ENCODE measurements around the gene UNC5A. TPM values are rescaled to one million over a fixed set of nuclear protein-coding genes. Genes with fewer than 3 reads are reported as not detected.

The UNC5A gene
- total RNA-seq, 2 donors from 2014 or later: 0.74 to 1.0 TPM

- DNase-seq (ENCODE audit: low spot score): no peak
- intact Hi-C loops (cut with DNase I): no loop called here
Measured at GRCh38 chr5:176816791-176817347, 6.5 kb downstream of the UNC5A start.

GRCh38 chr5:176817369-176817840 lies 7.0 kb downstream of the UNC5A start:
- intact Hi-C loops (cut with DNase I): no loop called here
- DNase-seq (ENCODE audit: low spot score): peak; percentile 67

- intact Hi-C loops (cut with DNase I): no loop called here
- DNase-seq (ENCODE audit: low spot score): peak; percentile 78
Measured at GRCh38 chr5:176817841-176818377, 7.5 kb downstream of the UNC5A start.

- intact Hi-C loops (cut with DNase I): no loop called here
- no peak for DNase-seq (ENCODE audit: low spot score)
Measured at GRCh38 chr5:176818391-176819098, 8.2 kb downstream of the UNC5A start.

GRCh38 chr5:176819476-176819875 lies 9.1 kb downstream of the UNC5A start:
- intact Hi-C loops (cut with DNase I): no loop called here
- no peak for DNase-seq (ENCODE audit: low spot score)

- no peak for DNase-seq (ENCODE audit: low spot score)
- intact Hi-C loops (cut with DNase I): no loop called here
Measured at GRCh38 chr5:176820937-176821336, 10.6 kb downstream of the UNC5A start.

GRCh38 chr5:176821441-176821840 lies 11.1 kb downstream of the UNC5A start:
- DNase-seq (ENCODE audit: low spot score): no peak
- intact Hi-C loops (cut with DNase I): no loop called here

GRCh38 chr5:176822041-176822792 lies 11.9 kb downstream of the UNC5A start:
- DNase-seq (ENCODE audit: low spot score): no peak
- intact Hi-C loops (cut with DNase I): no loop called here

- intact Hi-C loops (cut with DNase I): no loop called here
- DNase-seq (ENCODE audit: low spot score): no peak
Measured at GRCh38 chr5:176822793-176823481, 12.6 kb downstream of the UNC5A start.

- DNase-seq (ENCODE audit: low spot score): peak; percentile 66
- intact Hi-C loops (cut with DNase I): no loop called here
Measured at GRCh38 chr5:176823869-176824412, 13.6 kb downstream of the UNC5A start.

GRCh38 chr5:176824604-176825003 lies 14.2 kb downstream of the UNC5A start:
- intact Hi-C loops (cut with DNase I): no loop called here
- no peak for DNase-seq (ENCODE audit: low spot score)

- no peak for DNase-seq (ENCODE audit: low spot score)
- intact Hi-C loops (cut with DNase I): no loop called here
Measured at GRCh38 chr5:176825234-176825633, 14.9 kb downstream of the UNC5A start.

- no peak for DNase-seq (ENCODE audit: low spot score)
- intact Hi-C loops (cut with DNase I): no loop called here
Measured at GRCh38 chr5:176825957-176826356, 15.6 kb downstream of the UNC5A start.

GRCh38 chr5:176827736-176828414 lies 17.5 kb downstream of the UNC5A start:
- intact Hi-C loops (cut with DNase I): no loop called here
- no peak for DNase-seq (ENCODE audit: low spot score)

GRCh38 chr5:176829320-176829719 lies 19.0 kb downstream of the UNC5A start:
- intact Hi-C loops (cut with DNase I): no loop called here
- no peak for DNase-seq (ENCODE audit: low spot score)

GRCh38 chr5:176830422-176830994 lies 20.1 kb downstream of the UNC5A start:
- no peak for DNase-seq (ENCODE audit: low spot score)

GRCh38 chr5:176830995-176831423 lies 20.6 kb downstream of the UNC5A start:
- DNase-seq (ENCODE audit: low spot score): no peak
- intact Hi-C loops (cut with DNase I): no loop called here

More at GRCh38 chr5:176830422-176830994, 20.1 kb downstream of the UNC5A start:
- intact Hi-C loops (cut with DNase I): no loop called here

- intact Hi-C loops (cut with DNase I): no loop called here
- no peak for DNase-seq (ENCODE audit: low spot score)
Measured at GRCh38 chr5:176831425-176831824, 21.1 kb downstream of the UNC5A start.

Measured in posterior vena cava (tissue), 2 donors.